Stimulated activated CD8-positive, alpha-beta memory T cell treated with anti-CD3 and anti-CD28 coated beads, Interleukin-12 subunit alpha, Interleukin-12 subunit beta, amount 100 ng/mL, for 4 hours (primary cell): ENCODE measurements around the gene EGLN3.
"Not testable (repeated sequence)": the region's sequence is repeated elsewhere in the genome, so short reads cannot be mapped to it uniquely, and the experiment has no call there.

Source experiments
- DNase-seq: peaks from one replicate; pipeline ENCODE4 v3.0.0-alpha.2; 2020; ENCODE audit warnings: low read depth

The EGLN3 gene

DNA sequence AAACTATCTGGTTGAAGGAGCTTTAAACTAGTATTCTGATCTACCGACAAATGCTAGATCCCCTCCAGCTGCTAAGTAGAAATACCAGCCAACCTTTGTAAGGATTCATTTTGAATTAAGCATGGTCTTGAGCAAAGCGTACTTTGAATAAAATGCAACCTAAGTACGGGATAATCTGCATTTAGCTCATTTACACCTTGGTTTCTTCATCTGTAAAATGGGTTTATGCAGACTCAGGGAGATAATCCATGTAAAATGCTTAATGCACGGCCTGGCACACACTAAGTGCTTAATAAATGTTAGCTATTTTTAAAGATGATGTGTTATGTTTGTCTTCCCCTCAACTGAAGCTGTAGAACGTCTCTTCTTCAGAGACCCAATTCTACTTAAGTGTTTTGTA lies 15.9 kb downstream of the EGLN3 start:
- no peak for DNase-seq

DNA sequence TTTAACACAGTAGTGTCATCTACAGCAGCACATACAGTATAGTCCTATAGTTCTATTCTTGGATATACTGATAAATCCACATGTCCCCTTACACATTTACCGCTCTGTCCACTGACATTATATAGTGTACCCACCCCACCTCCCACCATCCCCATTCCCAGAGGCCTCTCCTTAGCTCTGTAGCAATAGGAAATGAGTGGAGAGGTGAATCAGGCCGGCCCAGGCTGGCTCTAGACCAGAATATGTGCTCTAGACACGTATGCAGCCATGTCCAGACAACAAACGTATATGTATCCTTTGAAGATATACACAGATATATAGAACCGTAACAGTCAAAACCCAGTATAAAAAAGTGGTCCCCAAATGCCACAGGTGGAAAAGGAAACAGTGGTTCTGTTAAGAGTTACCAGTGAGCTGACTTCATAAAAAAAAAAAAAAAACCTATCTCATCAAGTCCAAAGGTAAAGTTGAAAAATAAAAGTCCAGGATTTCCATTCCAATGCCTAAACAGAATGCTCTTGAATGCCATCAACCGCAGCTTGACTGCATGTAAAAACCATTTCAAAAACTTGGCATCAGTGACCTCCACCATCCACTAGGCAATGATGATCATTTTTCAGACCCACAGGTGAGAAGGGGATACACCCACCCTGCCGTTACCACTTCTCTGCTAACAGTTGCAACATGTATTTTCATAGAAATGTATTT lies 16.7 kb downstream of the EGLN3 start:
- no peak for DNase-seq

- DNase-seq: no peak
These were observed 17.4 kb downstream of the EGLN3 start for GRCh38 chr14:33933386-33933933.

GRCh38 chr14:33932576-33933345 lies 18.1 kb downstream of the EGLN3 start:
- DNase-seq: no peak

- DNase-seq: no peak
These were observed 18.8 kb downstream of the EGLN3 start for GRCh38 chr14:33932033-33932432.

GRCh38 chr14:33931461-33931860 lies 19.4 kb downstream of the EGLN3 start:
- no peak for DNase-seq

GRCh38 chr14:33930439-33930838 lies 20.4 kb downstream of the EGLN3 start:
- DNase-seq: no peak

- DNase-seq: no peak
These were observed 21.0 kb downstream of the EGLN3 start for GRCh38 chr14:33929799-33930408.

DNA sequence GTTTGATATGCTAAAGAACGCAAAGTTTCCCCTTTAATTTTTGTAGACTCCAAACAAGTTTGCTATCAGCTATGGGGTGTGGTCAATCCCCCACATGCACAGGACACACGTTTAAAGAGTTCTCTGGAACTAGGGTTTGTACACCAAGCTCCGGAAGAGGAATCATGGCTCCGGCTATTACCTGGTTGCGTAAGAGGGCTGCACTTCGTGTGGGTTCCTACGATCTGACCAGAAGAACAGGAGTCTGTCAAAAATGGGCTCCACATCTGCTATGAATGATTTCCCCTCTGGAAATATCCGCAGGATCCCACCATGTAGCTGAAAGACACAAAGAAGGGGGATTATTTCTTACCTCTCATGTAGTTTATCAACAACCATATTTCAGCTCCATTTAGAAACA lies 22.0 kb downstream of the EGLN3 start:
- no peak for DNase-seq

GRCh38 chr14:33927944-33928343 lies 22.9 kb downstream of the EGLN3 start:
- no peak for DNase-seq

GRCh38 chr14:33926967-33927366 lies 23.9 kb downstream of the EGLN3 start:
- not testable (repeated sequence) for DNase-seq

DNA sequence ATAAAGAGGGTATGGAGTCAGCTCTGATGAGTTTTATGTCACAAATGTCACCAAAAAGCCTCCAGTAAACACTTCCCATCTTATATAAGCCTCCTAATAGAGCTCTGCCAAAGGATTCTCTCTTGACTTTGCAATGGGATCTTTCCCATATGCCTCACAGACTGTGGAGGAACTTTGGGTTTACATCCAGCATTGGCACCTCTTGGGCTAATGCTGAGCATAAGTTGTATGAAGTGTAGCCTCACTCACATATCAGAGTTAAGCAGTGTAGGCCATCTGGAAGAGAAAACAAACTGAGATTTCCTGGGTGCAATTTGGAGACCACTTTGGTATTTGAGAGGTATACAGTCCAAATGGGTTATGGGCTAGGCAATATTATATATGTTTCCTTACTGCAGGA lies 24.9 kb downstream of the EGLN3 start:
- no peak for DNase-seq

GRCh38 chr14:33925235-33925634 lies 25.6 kb downstream of the EGLN3 start:
- no peak for DNase-seq

DNA sequence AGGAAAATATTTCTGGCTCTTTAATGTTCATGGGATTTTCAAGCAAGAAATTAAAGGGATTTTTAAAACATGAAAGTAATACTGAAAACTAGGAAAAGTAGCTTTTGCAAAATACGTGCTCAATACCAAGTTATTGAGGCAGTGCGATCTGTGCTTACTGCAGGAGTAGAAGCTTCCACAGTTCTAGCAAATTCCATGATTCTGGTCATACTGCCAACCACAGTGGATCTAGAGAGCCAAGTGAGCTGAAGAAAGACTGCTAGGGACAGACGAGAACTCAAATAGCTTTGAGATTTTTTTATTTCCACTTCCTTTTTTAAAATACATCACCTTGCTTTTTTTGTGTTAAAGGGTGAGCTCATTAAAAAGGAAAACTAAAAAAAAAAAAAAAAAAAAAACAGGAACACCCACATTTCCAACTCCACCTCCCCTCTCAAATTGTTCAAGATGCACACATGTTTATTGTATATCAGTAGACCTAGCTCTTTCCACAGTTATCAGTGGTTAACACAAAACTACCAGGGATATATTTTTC lies 26.2 kb downstream of the EGLN3 start:
- no peak for DNase-seq

DNA sequence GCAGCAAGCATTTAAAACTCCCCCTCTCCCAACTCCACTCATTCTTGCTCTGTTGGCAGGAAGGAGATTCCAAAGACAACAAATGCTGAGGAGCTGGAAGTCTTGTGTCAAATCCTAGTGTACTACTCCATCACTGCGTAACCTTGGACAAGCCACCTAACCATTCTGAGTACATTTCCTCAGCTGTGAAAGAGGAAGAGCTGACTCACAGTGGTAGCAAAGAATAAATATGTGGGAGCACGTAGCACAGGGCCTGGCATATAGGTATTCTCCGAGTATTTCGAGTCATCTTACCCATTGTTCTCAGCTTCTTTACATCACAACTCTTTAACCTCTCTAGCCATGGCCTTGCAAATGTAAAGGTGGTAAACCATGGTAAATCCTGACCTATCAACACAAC lies 28.7 kb downstream of the EGLN3 start:
- DNase-seq: no peak

GRCh38 chr14:33918256-33918655 lies 32.6 kb downstream of the EGLN3 start:
- no peak for DNase-seq

DNA sequence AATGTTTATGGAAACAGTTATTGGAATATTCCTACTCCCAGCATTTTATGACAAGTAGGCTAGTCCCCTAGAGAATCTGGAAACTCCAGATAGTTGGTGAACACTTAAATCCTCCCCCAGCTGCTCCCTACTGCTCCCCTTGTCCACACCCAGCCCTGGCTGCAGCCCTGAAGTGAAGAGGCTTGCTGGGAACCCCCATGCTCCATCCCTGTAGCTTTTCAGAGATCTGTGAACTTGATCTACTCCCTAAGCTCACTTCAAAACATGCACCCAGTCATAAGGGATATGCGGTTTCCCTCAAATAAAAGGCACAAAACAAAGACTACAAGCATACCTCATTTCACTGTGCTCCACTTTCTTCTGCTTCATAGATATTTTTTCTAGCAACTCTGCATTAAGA lies 33.2 kb downstream of the EGLN3 start:
- no peak for DNase-seq

DNA sequence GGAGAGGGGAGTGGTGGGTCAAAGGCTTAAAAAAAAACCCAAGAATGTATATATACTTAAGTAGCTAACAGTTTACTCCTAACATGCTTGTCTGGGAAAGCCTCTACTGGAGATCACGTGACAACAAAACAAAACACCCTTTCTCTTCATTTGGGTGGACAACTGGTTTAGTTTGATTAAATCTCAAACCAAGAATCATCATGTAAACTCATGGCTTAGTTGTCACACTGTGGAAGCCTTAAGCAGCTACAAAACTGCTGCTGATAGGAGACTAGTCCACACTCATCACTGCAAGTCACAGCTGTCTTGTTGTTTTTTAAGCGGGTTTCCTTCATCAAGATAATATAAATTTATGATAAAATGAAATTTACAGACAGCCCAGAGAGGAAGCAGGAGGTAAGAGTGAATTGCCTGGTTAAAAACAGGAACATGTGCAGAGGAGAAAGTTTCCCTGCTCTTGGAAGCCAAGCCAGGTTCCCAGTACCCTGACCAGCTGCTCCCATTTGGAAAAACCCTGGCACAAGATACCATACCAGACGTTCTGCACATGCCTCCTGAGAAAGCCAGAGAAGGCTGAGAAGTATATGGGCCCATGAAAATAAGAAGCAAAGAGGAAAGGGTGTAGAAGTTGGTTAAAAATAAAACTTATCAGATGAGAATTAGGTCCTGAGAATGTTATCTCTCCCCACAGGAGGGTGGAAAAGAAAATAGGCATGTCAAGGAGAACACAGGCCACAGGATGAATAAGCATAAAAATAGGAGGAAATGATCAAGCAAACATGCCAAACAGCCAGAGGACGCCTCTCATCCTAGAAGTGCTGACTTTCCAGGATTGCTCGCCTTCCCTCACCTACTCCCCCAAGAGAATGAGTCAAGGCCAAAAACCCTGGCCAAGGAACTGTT lies 34.0 kb downstream of the EGLN3 start:
- no peak for DNase-seq

DNA sequence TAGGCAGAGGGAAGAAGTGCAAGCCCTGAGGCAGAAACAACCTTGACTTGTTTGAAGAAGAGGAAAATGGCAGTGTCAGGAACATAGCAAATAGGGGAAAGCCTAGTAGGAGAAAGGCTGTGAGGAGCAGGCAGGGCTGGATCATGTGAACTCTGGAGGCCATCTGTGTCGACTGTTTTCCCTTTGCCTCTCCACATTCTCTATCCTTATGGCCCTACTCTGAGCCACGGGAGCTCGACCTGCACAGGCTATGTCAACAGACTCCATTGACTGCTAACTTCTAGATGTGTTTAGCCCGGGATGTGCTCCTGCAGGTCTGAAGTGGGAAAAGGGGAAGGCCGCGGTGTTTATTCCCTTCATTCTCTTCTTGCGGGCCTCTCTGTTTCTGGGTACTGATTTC lies 35.2 kb downstream of the EGLN3 start:
- DNase-seq: no peak

- DNase-seq: no peak
These were observed 36.0 kb downstream of the EGLN3 start for GRCh38 chr14:33914676-33915516.

- no peak for DNase-seq
These were observed 39.8 kb downstream of the EGLN3 start for GRCh38 chr14:33911046-33911445.
